Prostate gland (tissue), 2 donors: ENCODE measurements around the gene SLC2A10. TPM values are rescaled to one million over a fixed set of nuclear protein-coding genes. Genes with fewer than 3 reads are reported as not detected.

ENCODE experiments used
- DNase-seq: peaks from one replicate; pipeline ENCODE4 v3.0.0-alpha.2; 2019; ENCODE audit warnings: low spot score
- H3K27ac ChIP-seq, 2 donors: fragments of 200-600 bp; sonication (generic); 2 replicates each; pipeline ENCODE4 v1.5.1; 2017 to 2019
- H3K27me3 ChIP-seq: fragments of 200-600 bp; sonication (generic); replicated peaks from 2 replicates; pipeline ENCODE4 v1.5.1; 2019; ENCODE audit not compliant: insufficient read depth
- H3K36me3 ChIP-seq, 2 donors: fragments of 200-600 bp; sonication (generic); 1 replicate in 1 of 2; 2 replicates in 1 of 2; pipeline versions ENCODE4 v1.5.1 to v1.8.1; 2017 to 2019
- H3K4me1 ChIP-seq: fragments of 200-600 bp; sonication (generic); replicated peaks from 2 replicates; pipeline ENCODE4 v1.5.1; 2019
- H3K4me3 ChIP-seq, 2 donors: fragments of 200-600 bp; sonication (generic); 2 replicates each; pipeline ENCODE4 v1.5.1; 2017 to 2019
- H3K9me3 ChIP-seq: fragments of 200-600 bp; sonication (generic); 2 replicates; pipeline ENCODE4 v1.5.1; 2017
- CTCF ChIP-seq, 4 experiments: fragments of 200-600 bp in 2 of 4; fragments of 450-650 bp in 2 of 4; sonication (generic) in 2 of 4; IDR thresholded peaks; 1 replicate in 3 of 4; 2 replicates in 1 of 4; pipeline ENCODE4 v1.5.1; 2016 to 2019; ENCODE audit warnings: antibody characterized with exemption in 4 of 4, mild to moderate bottlenecking in 2 of 4, moderate library complexity in 2 of 4
- POLR2A ChIP-seq: fragments of 450-650 bp; IDR thresholded peaks from one replicate; pipeline ENCODE4 v1.6.1; 2016; ENCODE audit warnings: antibody characterized with exemption, mild to moderate bottlenecking
- POLR2AphosphoS5 ChIP-seq: sonication (generic); formaldehyde crosslinking; IDR thresholded peaks from one replicate; pipeline ENCODE4 v1.6.1; 2017; ENCODE audit warnings: antibody characterized with exemption
- WGBS: methylation state at CpG from one replicate; pipeline ENCODE4 v1.1.5; 2018; 5-methylcytosine and 5-hydroxymethylcytosine counted together
- intact Hi-C: fragments of 100-400 bp; cut with DNase I; formaldehyde crosslinking; loops from one replicate; pipeline ENCODE4 v1.14.2; 2022
- total RNA-seq, 2 donors: library from RNA; depleted of rRNA; stranded (reverse); fragments of >200 nt; gene quantifications; one replicate each; pipeline ENCODE4 v1.1.0, GENCODE V29; 2016

Gene SLC2A10
- total RNA-seq, 2 donors from 2014 or later = 49.8 to 54.9 TPM

GRCh38 chr20:46771195-46771588 is 61.7 kb downstream of the SLC2A10 start:
- no peaks in the 10 kb centered on the region for H3K36me3 ChIP-seq
- H3K4me1 ChIP-seq = no peaks in the 10 kb centered on the region
- 88% methylated on average over 6 of the region's 6 CpGs for WGBS
- DNase-seq = no peak
- no peaks in the 10 kb centered on the region for H3K27me3 ChIP-seq
- H3K9me3 ChIP-seq = no peaks in the 10 kb centered on the region
- intact Hi-C loops = no loop called here
- no peak for TF ChIP-seq POLR2AphosphoS5
- no peak for TF ChIP-seq CTCF (IDR thresholded peaks at IDR 0.05)
- no peak for TF ChIP-seq POLR2A
- no peak overlapping the region for H3K27ac ChIP-seq
- no peak overlapping the region for H3K4me3 ChIP-seq

- TF ChIP-seq CTCF (IDR thresholded peaks at IDR 0.05) (peak in 2 of 4 experiments; percentile 17 to 46), POLR2A (no peak), POLR2AphosphoS5 (no peak)
- no peaks in the 10 kb centered on the region for H3K9me3 ChIP-seq
- no peak for DNase-seq
- no peaks in the 10 kb centered on the region for H3K27me3 ChIP-seq
- intact Hi-C loops = no loop called here
- WGBS = 73% methylated on average over 10 of the region's 10 CpGs
- H3K4me1 ChIP-seq = no peaks in the 10 kb centered on the region
- H3K36me3 ChIP-seq = no peaks in the 10 kb centered on the region
- H3K4me3 ChIP-seq = no peak overlapping the region
- no peak overlapping the region for H3K27ac ChIP-seq
Observed at GRCh38 chr20:46772901-46773300, 63.5 kb downstream of the SLC2A10 start.

- Histone ChIP-seq H3K4me1 (no peaks in the 10 kb centered on the region), H3K27ac (no peak overlapping the region), H3K36me3 (no peaks in the 10 kb centered on the region), H3K9me3 (no peaks in the 10 kb centered on the region), H3K4me3 (no peak overlapping the region), H3K27me3 (no peaks in the 10 kb centered on the region)
- 66% methylated on average over 9 of the region's 9 CpGs for WGBS
- TF ChIP-seq POLR2AphosphoS5 = no peak
- no peak for TF ChIP-seq POLR2A
- no peak for TF ChIP-seq CTCF (IDR thresholded peaks at IDR 0.05)
- intact Hi-C loops = no loop called here
- DNase-seq = no peak
Observed at GRCh38 chr20:46773680-46774079, 64.2 kb downstream of the SLC2A10 start.

GRCh38 chr20:46774236-46774635 is 64.8 kb downstream of the SLC2A10 start:
- H3K9me3 ChIP-seq = no peaks in the 10 kb centered on the region
- no peaks in the 10 kb centered on the region for H3K27me3 ChIP-seq
- H3K36me3 ChIP-seq = no peaks in the 10 kb centered on the region
- no peak overlapping the region for H3K4me3 ChIP-seq
- DNase-seq = no peak
- no peak overlapping the region for H3K27ac ChIP-seq
- intact Hi-C loops = no loop called here
- TF ChIP-seq POLR2A (no peak), CTCF (IDR thresholded peaks at IDR 0.05) (no peak), POLR2AphosphoS5 (no peak)
- no peaks in the 10 kb centered on the region for H3K4me1 ChIP-seq
- 69% methylated on average over 2 of the region's 2 CpGs for WGBS

- TF ChIP-seq POLR2A = no peak
- no peak for TF ChIP-seq CTCF (IDR thresholded peaks at IDR 0.05)
- Histone ChIP-seq H3K4me3 (no peak overlapping the region), H3K27me3 (no peaks in the 10 kb centered on the region), H3K27ac (no peak overlapping the region), H3K9me3 (no peaks in the 10 kb centered on the region), H3K36me3 (no peaks in the 10 kb centered on the region), H3K4me1 (no peaks in the 10 kb centered on the region)
- WGBS = 87% methylated on average over 9 of the region's 9 CpGs
- intact Hi-C loops = no loop called here
- DNase-seq = no peak
Observed at GRCh38 chr20:46774943-46775560, 65.6 kb downstream of the SLC2A10 start.
